Cardiac fibroblast (primary cell): ENCODE data around the gene EPHB4.

Experiments used
- DNase-seq, 2 donors: peaks; one replicate each; pipeline versions ENCODE4 v3.0.0 to v3.0.0-alpha.2; 2010; ENCODE audit warnings: low read depth in 2 of 2
- H3K4me3 ChIP-seq, 2 donors: replicated peaks in 1 of 2; 1 replicate in 1 of 2; 2 replicates in 1 of 2; pipeline ENCODE4 v1.5.1; 2011; ENCODE audit warnings: low read depth in 2 of 2, low read length in 2 of 2, mild to moderate bottlenecking in 2 of 2, moderate library complexity in 1 of 2
- TF ChIP-seq, protein P1 (sequence below): IDR thresholded peaks from one replicate; pipeline ENCODE4 v1.5.1; 2011; ENCODE audit warnings: low read depth, mild to moderate bottlenecking, low read length, inconsistent platforms

The EPHB4 gene

DNA sequence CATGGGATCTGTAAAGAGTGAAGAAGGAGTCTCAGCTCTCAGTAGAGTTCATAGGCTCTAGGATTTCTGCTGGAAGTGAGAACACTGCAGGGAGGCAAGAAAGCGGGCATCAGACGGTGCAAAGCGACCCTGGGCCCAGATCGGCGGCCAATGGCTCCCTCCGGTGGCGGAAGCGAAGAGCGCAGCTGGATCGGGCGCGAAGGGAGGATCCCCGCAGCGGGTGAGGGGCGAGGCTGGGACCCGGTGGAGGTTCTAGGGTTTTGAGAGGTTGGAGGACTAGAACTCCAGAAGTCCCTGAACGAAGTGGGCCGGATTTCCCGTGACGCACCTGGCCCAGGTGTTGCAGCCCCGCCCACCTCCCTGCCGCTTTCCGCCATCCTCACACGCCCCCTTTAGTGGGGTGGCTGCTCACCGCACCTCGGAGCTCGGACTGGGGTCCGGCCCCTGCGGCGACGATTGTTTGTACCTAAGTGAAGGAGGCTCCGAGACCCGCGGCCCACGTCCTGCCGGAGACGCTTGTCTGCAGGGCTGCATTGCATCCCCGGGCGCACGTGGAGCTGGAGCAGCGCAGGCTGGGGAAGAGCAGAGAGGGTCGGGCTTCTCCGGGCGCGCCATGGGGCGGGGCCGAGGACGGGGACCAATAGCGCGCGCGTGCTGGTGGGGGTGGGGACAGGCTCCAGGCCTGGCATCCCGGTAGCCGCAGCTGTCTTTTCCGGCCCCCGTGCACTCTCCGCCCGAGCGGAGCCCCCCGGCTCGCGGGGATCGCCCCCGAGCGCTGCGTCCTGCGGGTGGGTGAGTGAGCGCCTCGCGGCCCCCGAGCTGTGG lies 24.9 kb upstream of the EPHB4 start, which contains the start of gene SLC12A9:
Gene SLC12A9 (plus strand): TSS at position 666 of the 825 bp plus-strand sequence. CDS start 1,485 bp downstream, outside the sequence.
- TF ChIP-seq, protein P1, sequence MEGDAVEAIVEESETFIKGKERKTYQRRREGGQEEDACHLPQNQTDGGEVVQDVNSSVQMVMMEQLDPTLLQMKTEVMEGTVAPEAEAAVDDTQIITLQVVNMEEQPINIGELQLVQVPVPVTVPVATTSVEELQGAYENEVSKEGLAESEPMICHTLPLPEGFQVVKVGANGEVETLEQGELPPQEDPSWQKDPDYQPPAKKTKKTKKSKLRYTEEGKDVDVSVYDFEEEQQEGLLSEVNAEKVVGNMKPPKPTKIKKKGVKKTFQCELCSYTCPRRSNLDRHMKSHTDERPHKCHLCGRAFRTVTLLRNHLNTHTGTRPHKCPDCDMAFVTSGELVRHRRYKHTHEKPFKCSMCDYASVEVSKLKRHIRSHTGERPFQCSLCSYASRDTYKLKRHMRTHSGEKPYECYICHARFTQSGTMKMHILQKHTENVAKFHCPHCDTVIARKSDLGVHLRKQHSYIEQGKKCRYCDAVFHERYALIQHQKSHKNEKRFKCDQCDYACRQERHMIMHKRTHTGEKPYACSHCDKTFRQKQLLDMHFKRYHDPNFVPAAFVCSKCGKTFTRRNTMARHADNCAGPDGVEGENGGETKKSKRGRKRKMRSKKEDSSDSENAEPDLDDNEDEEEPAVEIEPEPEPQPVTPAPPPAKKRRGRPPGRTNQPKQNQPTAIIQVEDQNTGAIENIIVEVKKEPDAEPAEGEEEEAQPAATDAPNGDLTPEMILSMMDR = peak; percentile 90
- DNase-seq = peak; percentile 89 to 92
- H3K4me3 ChIP-seq = peak within 1 kb of the TSS; percentile 78 to 81

DNA sequence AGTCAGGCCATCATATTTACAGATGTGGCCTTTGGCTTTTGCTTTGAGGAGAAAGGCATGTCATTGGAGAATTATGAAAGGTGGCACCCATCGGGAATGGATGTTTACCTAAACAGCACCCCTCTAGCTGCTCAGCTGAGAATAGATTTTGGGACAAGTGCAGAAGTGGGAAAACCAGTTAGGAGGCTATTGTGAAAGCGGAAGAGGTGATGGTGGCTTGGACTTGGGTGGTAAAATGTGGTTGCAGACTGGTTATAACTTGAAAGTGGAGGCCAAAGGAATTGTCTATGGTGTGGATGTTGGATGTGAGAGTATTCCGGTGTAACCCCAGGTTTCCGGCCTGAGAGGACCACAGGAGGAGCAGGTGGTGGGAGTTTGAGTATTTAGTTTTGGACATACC lies 20.0 kb upstream of the EPHB4 start:
- H3K4me3 ChIP-seq = no peak overlapping the region
- DNase-seq = no peak
- TF ChIP-seq, protein P1 = no peak

DNA sequence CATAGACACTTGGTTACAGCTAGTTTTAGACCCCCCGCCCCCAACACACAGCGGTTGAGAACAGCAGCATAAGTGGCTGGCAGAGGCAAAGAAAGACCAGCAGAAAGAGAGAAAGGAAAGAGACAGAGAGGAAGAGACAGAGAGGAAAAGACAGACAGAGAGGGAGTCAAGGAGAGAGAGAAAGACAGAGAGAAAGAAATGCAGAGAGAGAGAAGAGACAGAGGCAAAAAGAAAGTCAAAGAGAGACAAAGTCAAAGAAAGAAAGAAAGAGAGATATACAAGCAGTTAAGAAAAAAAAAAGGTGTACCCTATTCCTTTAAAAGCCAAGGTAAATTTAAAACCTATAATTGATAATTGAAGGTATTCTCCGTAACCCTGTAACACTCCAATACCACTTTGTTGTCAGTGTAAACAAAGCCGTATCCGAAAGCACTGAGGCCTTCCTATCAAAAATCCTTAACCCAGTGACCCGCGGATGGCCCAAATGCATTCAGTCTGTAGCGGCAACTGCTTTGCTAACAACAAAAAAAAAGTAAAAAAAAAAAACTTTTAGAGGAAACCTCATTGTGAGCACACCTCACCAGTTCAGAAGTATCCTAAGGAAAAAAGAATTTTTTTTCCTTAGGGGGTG lies 13.3 kb upstream of the EPHB4 start:
- TF ChIP-seq, protein P1 = no peak
- H3K4me3 ChIP-seq = no peak overlapping the region
- no peak for DNase-seq

DNA sequence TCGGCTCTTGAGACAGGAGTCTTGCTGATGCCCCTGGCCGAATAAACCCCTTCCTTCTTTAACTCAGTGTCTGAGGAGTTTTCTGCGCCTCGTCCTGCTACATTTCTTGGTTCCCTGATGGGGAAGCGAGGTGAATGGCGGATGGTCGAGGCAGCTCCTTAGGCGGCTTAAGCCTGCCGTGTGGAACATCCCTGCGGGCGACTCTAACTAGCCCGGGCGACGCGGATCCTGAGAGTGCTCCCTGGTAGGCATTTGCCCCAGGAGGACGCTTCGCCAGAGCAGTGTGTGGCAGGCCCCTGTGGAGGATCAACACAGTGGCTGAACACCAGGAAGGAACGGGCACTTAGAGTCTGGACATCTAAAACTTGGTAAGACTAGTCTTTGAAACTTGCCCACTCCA lies 12.0 kb upstream of the EPHB4 start:
- H3K4me3 ChIP-seq = no peak overlapping the region
- no peak for DNase-seq
- TF ChIP-seq, protein P1 = no peak

DNA sequence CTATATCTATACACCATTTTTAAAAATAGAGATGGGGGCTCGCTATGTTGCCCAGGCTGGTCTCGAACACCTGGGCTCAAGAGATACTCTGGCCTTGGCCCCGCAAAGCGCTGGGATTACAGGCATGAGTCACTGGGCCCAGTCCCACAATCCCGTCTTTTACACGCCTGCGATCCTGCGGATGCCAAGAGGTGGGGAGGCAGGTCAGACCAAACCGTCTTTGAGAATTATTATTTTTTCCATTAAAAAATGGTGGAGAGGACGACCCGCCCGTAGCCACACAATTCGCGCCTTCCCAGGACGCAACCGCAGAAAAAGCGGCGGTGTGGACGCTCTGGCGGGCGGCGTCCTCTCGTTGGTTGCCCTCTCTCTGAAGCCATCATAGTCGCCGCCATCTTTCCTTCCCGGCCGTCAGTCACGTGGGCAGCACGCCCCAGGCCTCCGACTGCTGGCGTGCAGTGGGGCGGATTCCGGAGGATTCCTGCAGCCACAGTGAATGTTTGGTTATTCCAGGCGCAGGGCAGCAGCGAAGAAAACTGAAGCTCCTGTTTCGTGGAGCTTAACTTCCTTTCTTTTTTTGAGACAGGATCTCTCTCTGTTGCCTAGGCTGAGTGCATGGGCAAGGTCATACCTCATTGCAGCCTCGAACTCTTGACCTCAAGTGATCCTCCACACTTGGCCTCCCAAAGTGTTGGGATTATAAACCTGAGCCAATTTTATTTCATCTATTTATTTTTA lies 9.9 kb upstream of the EPHB4 start:
- peak overlapping the region; percentile 13 to 33 for H3K4me3 ChIP-seq
- TF ChIP-seq, protein P1 = no peak
- peak; percentile 91 to 93 for DNase-seq

DNA sequence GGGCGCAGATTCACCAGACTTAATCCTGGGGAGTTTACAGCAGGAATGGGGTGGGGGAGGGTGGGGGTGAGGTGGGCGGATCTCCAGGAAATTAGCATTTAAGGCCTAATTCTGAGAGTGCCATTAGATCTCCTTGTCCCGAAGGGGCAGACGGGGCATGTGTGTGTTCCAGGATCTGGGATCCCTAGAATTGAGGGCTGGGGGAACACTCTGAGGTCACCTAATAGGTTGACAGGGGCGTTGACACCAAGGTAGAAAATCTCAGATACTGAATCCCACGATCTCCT lies 9.4 kb upstream of the EPHB4 start:
- TF ChIP-seq, protein P1 = no peak
- no peak for DNase-seq
- no peak overlapping the region for H3K4me3 ChIP-seq
